ENCODE data around the gene PFKFB3.
"Not testable (repeated sequence)": the region's sequence is repeated elsewhere in the genome, so short reads cannot be mapped to it uniquely, and the experiment has no call there.

The PFKFB3 gene

DNA sequence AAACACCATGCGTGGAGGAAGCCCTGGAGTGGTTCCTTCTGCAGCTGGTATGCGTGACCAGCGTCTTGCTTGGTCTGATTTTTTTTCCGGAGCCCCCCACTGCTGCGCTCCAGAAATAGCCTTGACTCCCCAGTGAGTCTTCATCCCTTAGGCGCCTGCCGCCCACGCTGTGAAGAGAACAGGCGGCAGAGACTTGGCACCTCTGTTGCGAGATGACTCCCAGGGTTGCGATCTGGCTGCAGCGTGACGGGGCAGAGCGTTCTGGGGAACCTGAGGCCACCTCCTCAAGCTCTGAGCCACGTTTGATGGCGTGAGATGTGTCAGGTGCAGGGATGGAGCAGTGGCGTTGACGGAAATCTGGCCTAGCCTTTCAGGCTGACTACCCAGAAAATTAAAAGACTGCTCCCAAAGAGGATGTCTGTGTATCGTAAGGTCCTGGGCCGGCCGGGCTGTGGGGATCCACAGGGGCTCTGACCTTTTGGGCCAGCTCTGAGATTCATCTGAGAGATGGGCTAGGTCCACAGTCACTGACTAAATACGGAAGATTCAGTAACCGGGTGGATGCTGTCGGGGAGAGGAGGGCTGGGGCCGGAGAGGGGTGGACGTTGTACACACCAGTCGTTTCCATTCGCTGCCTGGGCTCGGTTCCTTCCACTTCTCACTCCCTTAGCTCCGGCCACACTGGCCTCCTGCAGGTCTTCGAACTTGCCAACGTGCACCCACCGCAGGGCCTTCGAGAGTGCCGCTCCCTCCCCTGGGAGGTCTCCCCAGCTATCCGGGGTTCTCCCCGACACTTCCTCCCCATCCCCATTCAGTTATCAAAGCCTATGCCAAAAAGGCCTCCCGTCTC lies 33.8 kb downstream of the PFKFB3 start:
- no peak overlapping the region for H3K4me3 ChIP-seq (ENCODE audit: insufficient read depth, low read length, poor library complexity, severe bottlenecking)
- H3K79me2 ChIP-seq (ENCODE audit: insufficient read depth, low read length): no peaks in the 10 kb centered on the region
- no peak overlapping the region for H3K4me2 ChIP-seq (ENCODE audit: low read depth, low read length, poor library complexity, severe bottlenecking)
- H3K9me2 ChIP-seq (replicated peaks; ENCODE audit: insufficient read depth, low read length): no peaks in the 10 kb centered on the region
- H4K20me1 ChIP-seq (ENCODE audit: low read depth, low read length): no peaks in the 10 kb centered on the region
- no peak overlapping the region for H3K27ac ChIP-seq (ENCODE audit: low read depth, low read length)
- H2AFZ ChIP-seq (ENCODE audit: low read depth, low read length, severe bottlenecking): no peak overlapping the region
- no peaks in the 10 kb centered on the region for H3K9me3 ChIP-seq (ENCODE audit: insufficient read depth, low read length)
- H3K36me3 ChIP-seq (ENCODE audit: low read length): no peaks in the 10 kb centered on the region
- no peak overlapping the region for H3K9ac ChIP-seq (ENCODE audit: low read length)
- TF ChIP-seq, protein P1, sequence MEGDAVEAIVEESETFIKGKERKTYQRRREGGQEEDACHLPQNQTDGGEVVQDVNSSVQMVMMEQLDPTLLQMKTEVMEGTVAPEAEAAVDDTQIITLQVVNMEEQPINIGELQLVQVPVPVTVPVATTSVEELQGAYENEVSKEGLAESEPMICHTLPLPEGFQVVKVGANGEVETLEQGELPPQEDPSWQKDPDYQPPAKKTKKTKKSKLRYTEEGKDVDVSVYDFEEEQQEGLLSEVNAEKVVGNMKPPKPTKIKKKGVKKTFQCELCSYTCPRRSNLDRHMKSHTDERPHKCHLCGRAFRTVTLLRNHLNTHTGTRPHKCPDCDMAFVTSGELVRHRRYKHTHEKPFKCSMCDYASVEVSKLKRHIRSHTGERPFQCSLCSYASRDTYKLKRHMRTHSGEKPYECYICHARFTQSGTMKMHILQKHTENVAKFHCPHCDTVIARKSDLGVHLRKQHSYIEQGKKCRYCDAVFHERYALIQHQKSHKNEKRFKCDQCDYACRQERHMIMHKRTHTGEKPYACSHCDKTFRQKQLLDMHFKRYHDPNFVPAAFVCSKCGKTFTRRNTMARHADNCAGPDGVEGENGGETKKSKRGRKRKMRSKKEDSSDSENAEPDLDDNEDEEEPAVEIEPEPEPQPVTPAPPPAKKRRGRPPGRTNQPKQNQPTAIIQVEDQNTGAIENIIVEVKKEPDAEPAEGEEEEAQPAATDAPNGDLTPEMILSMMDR (IDR thresholded peaks at IDR 0.05; ENCODE audit: insufficient read depth, low read length, poor library complexity, severe bottlenecking): no peak
- TF ChIP-seq EZH2phosphoT487 (conservative IDR thresholded peaks at IDR 0.05; ENCODE audit: low read length): no peak
- no peaks in the 10 kb centered on the region for H3K27me3 ChIP-seq (ENCODE audit: low read length)
- no peaks in the 10 kb centered on the region for H3F3A ChIP-seq (ENCODE audit: insufficient read depth)

- no peak overlapping the region for H2AFZ ChIP-seq (ENCODE audit: low read depth, low read length, severe bottlenecking)
- H3K9me3 ChIP-seq (ENCODE audit: insufficient read depth, low read length): no peaks in the 10 kb centered on the region
- H3K4me3 ChIP-seq (ENCODE audit: insufficient read depth, low read length, poor library complexity, severe bottlenecking): no peak overlapping the region
- H3K36me3 ChIP-seq (ENCODE audit: low read length): no peaks in the 10 kb centered on the region
- H4K20me1 ChIP-seq (ENCODE audit: low read depth, low read length): no peaks in the 10 kb centered on the region
- H3K27me3 ChIP-seq (ENCODE audit: low read length): no peaks in the 10 kb centered on the region
- TF ChIP-seq EZH2phosphoT487 (conservative IDR thresholded peaks at IDR 0.05; ENCODE audit: low read length): no peak
- TF ChIP-seq, protein P1 (IDR thresholded peaks at IDR 0.05; ENCODE audit: insufficient read depth, low read length, poor library complexity, severe bottlenecking): no peak
- no peaks in the 10 kb centered on the region for H3K79me2 ChIP-seq (ENCODE audit: insufficient read depth, low read length)
- H3K9ac ChIP-seq (ENCODE audit: low read length): no peak overlapping the region
- no peak overlapping the region for H3K27ac ChIP-seq (ENCODE audit: low read depth, low read length)
- no peak overlapping the region for H3K4me2 ChIP-seq (ENCODE audit: low read depth, low read length, poor library complexity, severe bottlenecking)
- no peaks in the 10 kb centered on the region for H3K9me2 ChIP-seq (replicated peaks; ENCODE audit: insufficient read depth, low read length)
- no peaks in the 10 kb centered on the region for H3F3A ChIP-seq (ENCODE audit: insufficient read depth)
Measured at GRCh38 chr10:6237199-6237530, 34.4 kb downstream of the PFKFB3 start.

DNA sequence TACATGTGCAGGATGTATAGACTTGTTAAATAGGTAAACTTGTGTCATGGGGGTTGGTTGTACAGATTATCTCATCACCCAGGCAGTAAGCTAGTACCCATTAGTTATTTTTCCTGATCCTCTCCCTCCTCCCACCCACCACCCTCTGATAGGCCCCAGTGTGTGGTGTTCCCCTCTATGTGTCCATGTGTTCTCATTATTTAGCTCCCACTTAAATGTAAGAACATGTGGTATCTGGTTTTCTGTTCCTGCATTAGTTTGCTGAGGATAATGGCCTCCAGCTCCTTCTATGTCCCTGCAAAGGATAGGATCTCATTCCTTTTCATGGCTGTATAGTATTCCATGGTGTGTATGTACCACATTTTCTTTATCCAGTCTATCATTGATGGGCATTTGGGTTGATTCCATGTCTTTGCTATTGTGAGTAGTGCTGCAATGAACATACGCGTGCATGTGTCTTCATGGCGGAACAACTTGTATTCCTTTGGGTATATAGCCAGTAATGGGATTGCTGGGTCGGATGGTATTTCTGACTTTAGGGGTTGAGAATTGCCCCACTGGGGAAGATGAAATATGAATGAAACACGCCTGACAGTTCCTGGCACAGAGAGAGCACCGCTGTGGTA lies 36.0 kb downstream of the PFKFB3 start:
- H3K4me2 ChIP-seq (ENCODE audit: low read depth, low read length, poor library complexity, severe bottlenecking): not testable (repeated sequence)

More for the DNA sequence above, 36.0 kb downstream of the PFKFB3 start:
- H3K36me3 ChIP-seq (ENCODE audit: low read length); H3K9me3 ChIP-seq (ENCODE audit: insufficient read depth, low read length); H3K9me2 ChIP-seq (replicated peaks; ENCODE audit: insufficient read depth, low read length); H3K27ac ChIP-seq (ENCODE audit: low read depth, low read length); H3K4me3 ChIP-seq (ENCODE audit: insufficient read depth, low read length, poor library complexity, severe bottlenecking); H3F3A ChIP-seq (ENCODE audit: insufficient read depth); H3K27me3 ChIP-seq (ENCODE audit: low read length); H3K9ac ChIP-seq (ENCODE audit: low read length); H4K20me1 ChIP-seq (ENCODE audit: low read depth, low read length); H2AFZ ChIP-seq (ENCODE audit: low read depth, low read length, severe bottlenecking); H3K79me2 ChIP-seq (ENCODE audit: insufficient read depth, low read length): not testable (repeated sequence)

All from SU-DHL-6 (cell line).